ENCODE measurements around the gene ELF1.

- no peak for TF ChIP-seq POLR2A (IDR thresholded peaks at IDR 0.05)
- TF ChIP-seq, protein P1, sequence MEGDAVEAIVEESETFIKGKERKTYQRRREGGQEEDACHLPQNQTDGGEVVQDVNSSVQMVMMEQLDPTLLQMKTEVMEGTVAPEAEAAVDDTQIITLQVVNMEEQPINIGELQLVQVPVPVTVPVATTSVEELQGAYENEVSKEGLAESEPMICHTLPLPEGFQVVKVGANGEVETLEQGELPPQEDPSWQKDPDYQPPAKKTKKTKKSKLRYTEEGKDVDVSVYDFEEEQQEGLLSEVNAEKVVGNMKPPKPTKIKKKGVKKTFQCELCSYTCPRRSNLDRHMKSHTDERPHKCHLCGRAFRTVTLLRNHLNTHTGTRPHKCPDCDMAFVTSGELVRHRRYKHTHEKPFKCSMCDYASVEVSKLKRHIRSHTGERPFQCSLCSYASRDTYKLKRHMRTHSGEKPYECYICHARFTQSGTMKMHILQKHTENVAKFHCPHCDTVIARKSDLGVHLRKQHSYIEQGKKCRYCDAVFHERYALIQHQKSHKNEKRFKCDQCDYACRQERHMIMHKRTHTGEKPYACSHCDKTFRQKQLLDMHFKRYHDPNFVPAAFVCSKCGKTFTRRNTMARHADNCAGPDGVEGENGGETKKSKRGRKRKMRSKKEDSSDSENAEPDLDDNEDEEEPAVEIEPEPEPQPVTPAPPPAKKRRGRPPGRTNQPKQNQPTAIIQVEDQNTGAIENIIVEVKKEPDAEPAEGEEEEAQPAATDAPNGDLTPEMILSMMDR (IDR thresholded peaks at IDR 0.05) = no peak
These were observed 647 bp upstream of the ELF1 start for GRCh38 chr13:41019578-41020347.

All from ovary (tissue), 3 donors.